COLO829 (cell line): ENCODE measurements around the gene NKX1-1.
"Not testable (repeated sequence)": the region's sequence is repeated elsewhere in the genome, so short reads cannot be mapped to it uniquely, and the experiment has no call there.

Experiments used
- DNase-seq: peaks from one replicate; pipeline ENCODE4 v3.0.0; 2012; ENCODE audit warnings: low spot score

NKX1-1 gene

DNA sequence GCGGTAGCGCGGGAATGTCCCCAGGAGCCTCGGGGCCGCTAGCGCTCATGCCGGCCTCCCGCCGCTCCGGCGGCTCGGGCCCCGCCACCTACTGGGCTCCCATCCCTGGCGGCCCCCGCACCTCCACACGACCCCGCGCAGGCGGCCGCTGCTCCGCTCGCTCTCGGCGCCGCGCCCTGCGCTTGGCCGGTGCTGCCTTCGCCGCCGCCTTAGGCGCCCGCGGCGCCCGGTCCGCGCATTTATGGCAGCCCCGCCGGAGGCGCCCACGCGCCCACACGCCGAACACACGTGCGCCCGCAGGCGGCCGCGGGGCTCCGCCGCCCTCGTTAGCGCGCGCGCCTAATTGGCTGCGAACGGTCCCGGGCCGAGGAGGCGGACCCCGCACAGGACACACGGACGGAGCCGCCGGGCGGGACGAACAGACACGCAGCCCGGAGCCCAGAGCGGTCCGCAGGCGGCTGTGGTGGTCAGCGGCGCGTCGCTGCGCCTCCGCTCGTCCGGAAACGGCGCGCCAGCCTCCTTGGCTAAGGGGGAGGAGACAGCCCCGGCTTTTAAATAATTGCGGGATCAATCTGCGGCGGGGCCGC is at the start of gene NKX1-1:
NKX1-1 (minus strand) TSS at position 49 of the 587 bp plus-strand sequence; CDS start at position 49, 0 bp downstream.
- DNase-seq: no peak

DNA sequence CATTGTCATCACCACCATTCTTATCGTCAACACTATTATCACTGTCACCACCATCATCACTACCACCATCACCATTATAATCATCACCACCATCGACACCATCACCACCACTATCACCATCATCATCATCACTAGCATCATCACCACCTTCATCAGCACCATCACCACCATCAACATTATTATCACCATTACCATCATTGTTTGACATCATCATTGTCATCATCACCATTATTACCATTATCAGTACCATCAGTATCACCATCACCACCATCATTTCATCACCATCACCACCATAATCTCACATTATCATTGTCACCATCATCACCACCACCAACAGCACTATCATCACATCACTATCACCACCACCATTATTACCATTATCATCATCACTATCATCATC is 47.5 kb upstream of the NKX1-1 start:
- DNase-seq: no peak

DNA sequence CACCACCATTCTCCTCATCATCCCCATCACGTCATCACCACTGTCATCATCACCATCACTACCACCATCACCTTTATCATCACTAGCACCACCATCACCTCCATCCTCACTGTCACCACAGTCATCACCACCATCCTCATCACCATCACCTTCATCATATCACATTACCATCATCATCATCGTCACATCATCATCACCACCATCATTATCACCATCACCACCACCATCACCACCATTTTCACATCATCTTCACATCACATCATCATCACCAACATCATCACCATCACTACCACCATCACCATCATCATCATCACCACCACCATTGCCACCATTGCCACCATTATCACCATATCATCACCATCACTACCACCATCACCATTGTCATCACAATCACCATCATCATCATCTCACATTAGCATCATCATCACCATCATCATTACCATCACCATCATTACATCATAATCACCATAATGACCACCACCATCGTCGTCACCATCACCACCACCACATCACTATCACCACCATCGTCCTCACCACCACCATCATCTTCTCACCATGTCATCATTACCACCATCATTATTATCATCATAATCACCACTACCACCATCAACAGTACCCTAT is 46.3 kb upstream of the NKX1-1 start:
- DNase-seq: no peak

DNA sequence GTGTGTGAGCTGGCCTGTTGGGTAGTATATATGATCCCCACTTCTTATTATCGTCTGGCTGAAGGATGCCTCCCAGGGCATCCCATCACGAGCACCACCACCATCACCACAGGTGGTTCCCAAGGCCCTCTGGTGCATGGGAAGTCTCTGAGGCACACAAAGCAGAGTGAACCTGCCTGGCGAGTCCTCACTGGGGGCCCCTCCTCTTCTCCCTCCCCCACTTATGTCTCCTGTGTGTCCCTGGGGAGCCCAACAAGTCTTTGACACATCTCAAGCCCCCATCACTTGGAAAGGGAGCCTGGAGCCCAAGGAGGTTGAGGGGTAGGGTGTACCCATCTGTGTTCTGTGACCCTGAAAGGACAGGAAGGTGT is 45.5 kb upstream of the NKX1-1 start:
- no peak for DNase-seq

DNA sequence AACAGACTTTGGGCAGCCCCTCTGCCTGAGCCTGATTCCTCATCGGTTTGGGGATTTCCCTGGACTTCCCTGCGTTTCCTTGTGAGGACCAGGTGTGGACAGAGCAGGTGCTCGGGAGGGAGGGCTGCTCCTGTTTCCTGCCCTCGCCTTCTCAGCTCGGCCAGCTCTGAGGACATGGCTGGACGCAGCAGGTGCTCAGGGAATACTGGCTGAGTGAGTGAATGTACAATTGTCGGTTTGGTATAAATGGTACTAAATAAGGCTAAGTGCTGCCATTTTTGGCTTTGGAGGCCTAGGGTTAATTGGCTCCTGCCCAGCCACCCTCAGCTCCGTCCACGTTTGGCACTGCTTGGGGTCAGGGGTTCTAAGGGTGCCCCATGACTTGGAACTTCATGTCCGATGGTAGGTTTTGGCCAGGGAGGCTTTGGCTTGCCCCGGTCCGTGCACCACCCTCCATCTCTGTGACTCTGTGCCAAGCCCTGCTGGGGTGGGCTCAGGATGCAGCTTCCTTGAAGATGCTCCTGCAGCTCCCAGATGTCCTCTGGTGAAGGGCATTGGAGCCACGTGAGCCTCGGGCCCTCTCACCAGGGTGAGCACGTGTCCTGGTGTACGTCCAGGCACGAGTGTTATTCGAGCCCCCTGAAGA is 45.0 kb upstream of the NKX1-1 start:
- no peak for DNase-seq

DNA sequence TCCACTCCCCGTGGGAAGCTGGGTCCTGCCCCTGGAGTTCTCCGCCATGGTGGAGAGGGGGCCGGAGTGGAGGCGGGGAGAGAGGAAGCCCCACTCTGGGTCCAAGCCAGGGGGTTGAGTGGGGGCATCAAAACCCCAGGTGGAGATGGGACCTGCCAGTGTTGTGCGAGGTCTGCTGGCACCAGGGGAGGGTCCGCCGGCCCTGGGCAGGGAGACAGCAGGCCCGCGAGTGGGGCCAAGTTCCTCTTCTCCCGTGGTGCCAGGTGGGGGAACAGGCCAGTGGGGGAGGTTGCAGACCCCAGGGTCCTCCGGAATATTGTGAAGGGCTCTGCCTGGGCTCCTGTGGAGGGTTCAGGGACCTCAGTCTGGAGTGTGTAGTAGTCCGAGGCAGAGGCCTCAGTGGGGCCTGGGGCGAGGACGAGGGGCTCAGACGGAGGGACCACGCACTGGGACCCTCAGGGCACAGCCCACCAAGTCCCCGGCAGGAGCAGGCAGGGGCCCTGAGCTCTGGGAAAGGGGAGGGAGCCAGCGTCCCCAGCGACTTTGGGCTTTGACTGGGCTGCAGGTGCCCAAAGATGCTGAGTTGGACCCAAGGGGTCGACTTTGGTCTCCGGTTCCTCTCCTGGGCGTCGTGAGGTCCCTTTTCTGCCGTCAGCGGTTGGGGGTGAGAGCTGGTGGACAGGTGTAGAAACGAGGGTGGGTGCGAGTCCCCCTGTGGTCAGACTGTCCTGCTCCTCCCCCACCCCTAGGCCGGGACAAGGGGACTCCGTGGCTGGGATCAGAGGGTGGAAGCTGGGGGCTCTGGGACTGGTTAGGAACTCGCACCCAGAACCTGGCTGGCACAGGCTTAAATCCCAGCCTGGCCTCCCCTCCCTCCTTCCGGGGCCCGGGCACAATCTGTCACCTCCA is 43.8 kb upstream of the NKX1-1 start:
- no peak for DNase-seq

DNA sequence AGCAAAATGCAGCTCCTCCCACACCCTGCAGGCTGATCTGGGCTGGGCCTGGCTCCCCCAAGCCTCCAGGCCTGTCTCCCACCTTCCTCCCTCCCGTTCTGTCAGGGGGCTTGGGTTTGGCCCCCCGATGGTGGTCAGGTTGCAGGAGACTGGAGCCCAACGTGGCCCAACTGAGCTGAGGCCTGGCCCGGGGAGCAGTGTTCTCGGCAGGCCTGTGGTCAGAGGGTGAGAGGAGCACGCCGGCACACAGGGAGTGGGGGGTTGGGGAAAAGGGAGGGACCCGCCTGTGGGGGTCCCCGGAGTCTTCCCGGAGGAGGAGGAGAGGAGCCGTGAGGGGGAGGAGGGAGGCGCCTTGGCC is 43.2 kb upstream of the NKX1-1 start:
- no peak for DNase-seq

DNA sequence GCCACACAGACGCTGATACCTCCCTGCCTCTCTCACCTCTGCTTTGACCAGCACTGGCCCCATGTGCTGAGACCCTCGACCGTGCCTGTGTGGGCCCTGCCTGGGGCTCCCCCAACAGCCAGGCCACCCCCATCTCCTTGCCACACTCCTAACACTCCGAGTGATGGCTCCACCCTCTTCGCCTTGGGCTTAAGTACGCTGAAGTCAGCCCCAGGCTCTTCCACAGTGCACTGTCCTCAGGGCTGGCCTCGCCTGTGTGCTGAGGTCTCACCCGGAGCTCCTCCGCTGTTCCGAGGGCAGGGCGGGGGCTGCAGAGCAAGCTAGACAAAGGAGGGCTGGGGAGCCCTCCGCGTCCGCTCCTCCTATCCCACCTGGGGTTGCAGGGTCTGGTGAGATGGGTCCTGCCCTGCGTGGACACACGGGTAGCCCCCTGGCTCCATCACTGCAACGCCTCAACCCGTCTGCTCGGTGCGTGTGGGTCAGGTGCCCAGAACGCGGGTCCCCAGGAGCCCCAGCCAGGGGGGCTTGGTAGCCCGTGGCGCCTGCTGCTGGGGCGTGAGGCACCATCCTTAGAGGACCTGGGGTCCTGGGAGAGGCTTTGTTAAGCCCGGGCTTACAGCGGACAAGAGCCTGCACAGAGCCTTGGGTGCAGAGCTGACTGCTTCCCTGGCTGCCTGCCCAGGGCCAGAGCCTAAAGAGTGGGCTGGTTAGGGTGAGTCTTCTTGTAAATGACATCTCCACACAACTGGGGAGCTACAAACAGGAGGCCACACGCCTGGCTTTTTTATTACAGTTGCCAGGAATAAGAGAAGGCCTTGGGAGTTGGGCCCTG is 42.6 kb upstream of the NKX1-1 start:
- DNase-seq: no peak

DNA sequence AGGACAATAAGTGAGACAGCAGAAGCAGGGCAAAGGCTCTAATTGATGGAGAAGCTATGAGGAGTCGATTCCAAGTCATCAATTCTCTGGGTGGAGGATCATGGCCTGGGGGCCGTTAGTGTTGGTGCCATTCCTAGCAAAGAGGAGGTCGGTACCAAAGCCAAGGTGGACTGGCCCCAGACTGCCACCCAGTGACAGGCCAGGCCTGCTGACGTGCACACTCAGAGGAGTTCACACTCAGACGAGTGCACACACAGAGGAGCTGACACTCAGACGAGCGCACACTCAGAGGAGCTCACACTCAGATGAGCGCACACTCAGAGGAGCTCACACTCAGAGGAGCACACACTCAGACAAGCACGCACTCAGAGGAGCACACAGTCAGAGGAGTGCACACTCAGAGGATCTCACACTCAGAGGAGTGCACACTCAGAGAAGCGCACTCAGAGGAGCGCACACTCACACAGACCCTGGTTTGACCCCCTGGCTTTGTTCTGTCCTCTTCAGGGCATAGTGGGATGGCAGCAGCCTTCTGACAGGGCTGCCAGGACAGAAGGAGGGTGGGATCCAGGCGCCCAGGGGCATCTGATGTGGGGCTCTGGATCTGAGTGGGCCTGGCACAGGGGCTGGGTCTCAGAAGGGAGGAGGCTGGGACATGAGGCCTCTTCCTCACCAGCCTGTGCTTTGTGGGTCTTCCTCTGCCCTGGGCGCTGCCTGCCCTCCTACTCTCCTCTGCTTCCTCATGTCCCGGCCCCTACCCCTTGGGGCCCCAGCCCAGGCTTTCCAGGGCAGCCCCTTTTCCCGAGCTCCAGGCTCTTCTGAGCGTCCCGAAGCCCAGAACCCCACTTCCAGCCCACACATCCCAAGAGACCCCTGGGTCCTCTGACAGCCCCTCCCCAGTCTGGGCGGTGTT is 41.7 kb upstream of the NKX1-1 start:
- DNase-seq: no peak

DNA sequence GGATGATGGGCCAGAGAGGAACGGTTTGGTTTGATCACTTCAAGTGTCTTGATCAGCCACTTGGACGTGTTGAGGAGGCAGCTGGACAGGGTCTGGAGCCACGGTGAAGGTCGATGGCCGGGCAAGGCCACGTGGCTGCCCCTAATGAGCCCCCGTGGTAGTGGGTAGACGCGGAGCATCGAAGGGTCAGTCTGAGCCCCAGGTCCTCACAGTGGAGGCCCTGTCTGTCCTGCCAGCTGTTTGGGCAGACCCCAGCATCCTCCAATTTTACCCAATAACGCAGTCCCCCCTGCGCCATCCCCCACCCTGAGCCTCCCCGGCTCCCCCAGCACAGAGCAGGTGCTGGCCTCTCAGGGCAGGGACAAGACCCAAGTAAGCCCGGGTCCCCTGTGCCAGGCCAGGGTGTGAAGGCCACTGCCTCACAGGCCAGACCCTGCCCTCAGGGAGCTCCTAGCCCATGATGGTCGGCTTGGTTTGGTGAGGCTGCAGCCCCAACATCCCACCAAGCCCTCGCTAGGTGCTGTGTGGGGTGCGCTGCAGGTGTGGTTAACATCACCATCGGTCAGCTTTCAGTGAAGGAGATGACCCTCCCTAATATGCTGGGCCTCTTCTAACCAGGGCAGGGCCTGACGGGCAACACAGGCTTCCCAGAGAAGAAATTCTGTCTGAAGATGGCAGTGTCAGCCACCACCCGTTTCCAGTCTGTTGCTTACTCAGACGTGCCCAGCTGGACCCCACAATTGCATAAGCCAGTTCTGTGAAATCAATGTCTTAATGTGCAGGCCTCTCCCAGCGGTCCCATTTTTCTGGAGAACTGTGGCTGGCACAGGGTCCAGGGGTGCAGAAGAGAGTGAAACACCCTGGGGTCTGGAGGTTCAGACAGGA is 40.5 kb upstream of the NKX1-1 start:
- no peak for DNase-seq

DNA sequence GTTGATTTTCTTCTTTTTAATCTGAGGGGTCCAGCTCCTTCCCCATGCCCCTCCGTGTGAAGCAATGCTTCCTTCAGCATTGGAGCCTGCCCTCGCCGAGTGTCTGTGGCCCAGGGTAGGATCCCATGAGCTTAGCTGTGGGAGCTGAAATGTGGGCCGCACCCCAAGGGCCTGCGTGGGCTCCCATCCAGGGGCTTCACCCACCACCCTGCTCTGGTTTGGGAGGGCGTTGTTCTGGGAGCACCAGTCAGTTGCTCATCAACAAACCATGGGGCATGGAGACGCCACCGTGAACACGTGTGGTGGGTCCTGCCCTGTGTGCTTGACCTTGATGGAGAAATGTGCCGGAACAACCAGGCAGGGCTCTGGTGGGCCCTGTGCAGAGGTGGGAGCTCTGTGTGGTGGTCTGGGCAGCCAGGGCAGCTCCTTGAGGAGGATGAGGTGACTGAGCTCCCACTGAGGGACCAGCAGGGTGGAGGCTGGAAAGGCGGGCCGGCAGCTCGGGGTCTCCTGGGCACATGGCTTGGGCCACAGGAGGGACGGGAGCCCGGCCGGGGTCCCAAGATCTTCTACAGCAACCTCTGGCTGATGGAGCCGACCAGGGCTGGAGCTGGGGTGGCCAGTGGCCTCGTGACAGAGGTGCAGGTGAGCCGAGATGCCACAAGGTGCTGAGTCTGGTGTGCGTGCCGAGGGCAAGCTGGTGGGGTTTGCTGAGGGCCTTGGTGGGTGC is 39.6 kb upstream of the NKX1-1 start:
- no peak for DNase-seq

DNA sequence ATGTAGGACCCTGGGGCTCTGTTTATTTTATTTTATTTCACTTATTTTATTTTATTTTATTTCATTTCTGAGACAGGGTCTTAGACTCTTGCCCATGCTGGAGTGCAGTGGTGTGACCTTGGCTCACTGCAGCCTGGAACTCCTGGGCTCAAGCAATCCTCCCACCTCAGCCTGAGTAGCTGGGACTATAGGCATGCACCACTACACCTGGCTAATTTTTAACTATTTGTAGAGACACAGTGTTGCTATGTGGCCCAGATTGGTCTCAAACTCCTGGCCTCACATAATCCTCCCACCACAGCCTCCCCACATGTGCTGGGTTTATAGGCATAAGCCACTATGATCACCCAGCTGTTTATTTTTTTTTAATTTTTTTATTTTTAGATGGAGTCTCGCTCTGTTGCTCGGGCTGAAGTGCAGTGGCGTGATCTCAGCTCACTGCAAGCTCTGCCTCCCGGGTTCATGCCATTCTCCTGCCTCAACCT is 37.5 kb upstream of the NKX1-1 start:
- DNase-seq: not testable (repeated sequence)

DNA sequence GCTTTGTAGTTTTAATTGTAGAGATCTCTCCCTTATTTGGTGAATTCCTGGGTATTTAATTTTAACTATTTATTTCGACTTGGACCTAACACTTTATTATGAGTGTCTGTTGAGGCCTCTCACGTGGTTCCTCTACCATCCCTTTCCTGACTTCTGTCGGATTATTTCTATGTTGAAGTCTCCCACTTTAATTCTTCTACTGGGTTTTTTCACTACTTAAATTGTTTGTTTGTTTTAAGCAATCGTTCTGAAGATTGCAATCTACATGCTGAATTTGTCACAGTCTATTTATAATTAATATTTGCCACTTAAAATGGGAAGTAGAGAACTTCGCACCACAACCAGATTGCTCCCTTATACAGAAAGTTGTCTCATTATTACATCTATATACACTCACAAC is 20.8 kb upstream of the NKX1-1 start:
- DNase-seq: no peak

DNA sequence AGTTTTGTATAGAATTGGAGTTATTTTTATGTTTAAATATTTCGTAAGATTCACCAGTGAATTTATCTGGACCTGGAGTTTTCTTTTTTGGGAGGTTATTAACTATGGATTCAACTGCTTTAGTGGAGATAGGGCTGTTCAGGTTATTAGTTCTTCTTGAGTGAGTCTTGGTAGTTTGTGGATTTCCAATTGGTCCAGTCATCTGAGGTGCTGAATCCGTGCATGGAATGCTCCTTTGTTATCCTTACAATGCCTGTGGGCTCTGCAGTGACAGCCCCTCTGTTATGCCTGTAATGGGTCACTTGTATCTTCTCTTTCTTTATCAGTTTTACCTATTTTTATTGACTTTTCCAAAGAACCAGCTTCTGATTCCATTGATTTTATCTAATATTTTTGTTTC is 15.4 kb upstream of the NKX1-1 start:
- DNase-seq: no peak

DNA sequence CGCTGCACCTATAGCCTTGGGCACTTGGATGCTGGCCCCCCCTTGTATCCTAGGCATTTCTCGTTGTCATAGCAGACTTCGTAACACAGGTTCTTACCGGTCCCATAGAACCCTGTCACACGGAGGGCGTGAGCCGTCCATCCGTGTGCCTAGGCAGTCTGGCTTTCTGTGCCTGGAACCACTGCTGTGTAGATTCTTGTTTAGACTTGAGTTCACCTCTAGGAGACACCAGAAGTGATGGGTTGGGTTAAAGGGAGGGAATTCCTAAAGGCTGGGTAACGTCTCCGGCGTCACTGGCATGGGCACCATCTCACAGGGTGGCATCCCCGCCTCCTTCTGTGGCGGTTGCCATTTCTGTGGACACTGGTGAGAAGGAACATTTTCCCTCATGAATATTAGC is 13.5 kb upstream of the NKX1-1 start:
- no peak for DNase-seq

DNA sequence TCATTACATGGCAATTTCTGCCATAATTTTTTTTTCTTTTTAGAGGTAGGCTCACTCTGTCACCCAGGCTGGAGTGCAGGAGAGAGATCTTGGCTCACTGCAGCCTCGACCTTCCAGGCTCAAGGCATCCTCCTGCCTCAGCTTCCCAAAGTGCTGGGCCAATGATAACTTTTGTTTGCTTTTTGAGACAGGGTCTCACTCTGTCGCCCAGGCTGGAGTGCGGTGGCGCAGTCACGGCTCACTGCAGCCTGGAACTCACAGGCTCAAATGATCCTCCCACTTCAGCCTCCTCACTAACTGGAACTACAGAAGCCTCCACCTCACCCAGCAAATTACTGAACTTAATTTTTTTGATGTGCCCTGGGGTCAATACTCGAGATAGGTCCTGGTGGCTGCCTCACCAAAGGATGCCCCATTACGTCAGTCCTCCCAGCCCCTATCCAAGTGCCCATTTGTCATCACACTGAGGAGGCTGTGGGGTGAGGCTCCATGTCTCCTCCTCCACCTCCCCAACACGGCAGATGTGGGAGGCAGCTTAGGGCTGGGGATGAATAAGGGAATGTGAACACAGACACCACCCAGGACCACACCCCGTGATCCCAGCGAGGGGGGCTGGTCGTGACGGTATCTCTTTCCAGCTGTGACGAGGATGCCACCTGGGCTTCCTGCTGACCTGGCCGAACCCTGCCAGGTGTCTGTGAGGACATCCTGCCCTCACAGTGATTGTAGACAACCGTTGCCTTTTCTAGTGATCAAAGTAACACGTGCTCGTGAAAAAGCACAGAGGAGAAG is 12.4 kb upstream of the NKX1-1 start:
- no peak for DNase-seq

DNA sequence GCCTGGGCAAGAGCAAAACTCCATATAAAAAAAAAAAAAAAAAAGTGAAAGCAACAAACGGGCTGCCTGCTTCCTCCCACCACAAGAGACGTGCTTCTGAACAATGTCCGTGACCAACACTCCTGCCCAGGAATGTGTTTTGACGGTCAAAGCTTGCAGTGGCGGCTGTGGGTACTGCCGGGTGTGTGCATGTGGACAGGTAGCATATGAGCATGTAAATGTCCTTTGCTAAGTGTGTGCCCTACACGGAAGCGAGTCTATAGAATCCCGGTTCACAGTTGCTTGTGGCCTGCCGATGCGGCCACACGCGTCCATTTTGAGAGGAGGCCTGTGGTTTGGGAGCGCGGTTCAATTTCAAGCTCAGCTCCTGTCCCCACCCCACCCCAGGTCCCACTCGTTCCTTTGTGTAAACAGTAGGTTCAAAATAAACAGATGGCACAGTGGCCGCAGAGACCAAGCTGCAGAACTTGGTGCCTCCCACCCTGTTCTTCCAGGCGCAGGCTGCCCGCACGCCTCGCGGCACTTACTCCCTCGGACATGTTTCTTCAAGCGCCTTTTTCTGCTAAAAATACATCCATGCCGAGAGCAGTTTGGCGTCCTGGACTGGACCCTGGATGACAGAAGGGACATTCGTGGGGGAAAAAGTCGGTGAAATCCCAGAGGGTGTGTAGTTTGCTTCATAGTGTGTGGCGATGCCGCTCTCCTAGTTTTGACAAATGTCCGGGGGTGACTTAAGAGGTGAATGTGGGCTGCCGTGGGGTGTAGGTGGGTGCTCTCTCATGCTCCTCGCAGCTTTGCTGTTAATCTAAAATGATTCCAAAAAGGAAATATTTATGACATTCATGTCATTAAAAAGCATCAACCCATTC is 11.5 kb upstream of the NKX1-1 start:
- DNase-seq: no peak
